ENCODE data around the gene NLGN2.

Gene NLGN2

GRCh38 chr17:7414837-7415236 is 7.2 kb downstream of the NLGN2 start:
- H3K27ac ChIP-seq (ENCODE audit: low read length, poor library complexity, severe bottlenecking): no peak overlapping the region
- no peak overlapping the region for H2BK15ac ChIP-seq (ENCODE audit: low read depth, poor library complexity, severe bottlenecking)
- no peak overlapping the region for H3K9ac ChIP-seq (ENCODE audit: low read length)
- peaks cover 16% of the 10 kb centered on the region for H3K79me1 ChIP-seq (replicated peaks; ENCODE audit: low read length, poor library complexity, severe bottlenecking)
- H3K4me3 ChIP-seq (ENCODE audit: insufficient read depth in 1 of 2, low read depth in 1 of 2, low read length in 2 of 2): no peak overlapping the region
- no peak overlapping the region for H3K23ac ChIP-seq (ENCODE audit: low read length in 2 of 2)
- no peak overlapping the region for H2AK5ac ChIP-seq (ENCODE audit: low read length, severe bottlenecking)
- H4K91ac ChIP-seq (ENCODE audit: low read length): no peak overlapping the region
- H2AFZ ChIP-seq (ENCODE audit: low read depth, low read length): no peak overlapping the region
- no peak for DNase-seq
- no peak overlapping the region for H3K4me2 ChIP-seq (ENCODE audit: low read length, poor library complexity, severe bottlenecking)
- H3K4me1 ChIP-seq (ENCODE audit: control insufficient read depth, insufficient read depth, low read depth, low read length): peaks cover 8% of the 10 kb centered on the region
- no peak overlapping the region for H4K8ac ChIP-seq (ENCODE audit: low read length)
- peaks cover 39 to 71% of the 10 kb centered on the region in 2 experiments for H3K36me3 ChIP-seq (ENCODE audit: control insufficient read depth in 1 of 2, insufficient read depth in 2 of 2, low read depth in 1 of 2, low read length in 2 of 2)
- 90% methylated on average over 14 of the region's 14 CpGs for WGBS
- no peaks in the 10 kb centered on the region for H3K27me3 ChIP-seq (ENCODE audit: control insufficient read depth in 1 of 2, insufficient read depth in 1 of 2, low read length in 2 of 2)
- H3K14ac ChIP-seq (ENCODE audit: low read length in 2 of 2): no peak overlapping the region
- H3K9me3 ChIP-seq (ENCODE audit: control insufficient read depth, low read length): no peaks in the 10 kb centered on the region
- H3K18ac ChIP-seq (ENCODE audit: low read depth in 1 of 2, low read length in 2 of 2): no peak overlapping the region
- H2BK5ac ChIP-seq (ENCODE audit: low read depth, low read length, poor library complexity, severe bottlenecking): no peak overlapping the region
- H2BK120ac ChIP-seq (ENCODE audit: low read depth, low read length): no peak overlapping the region
- no peak overlapping the region for H2BK12ac ChIP-seq (ENCODE audit: low read length in 2 of 2)
- no peak overlapping the region for H3K4ac ChIP-seq (ENCODE audit: low read depth in 1 of 2, low read length in 2 of 2)

GRCh38 chr17:7415784-7416183 is 8.1 kb downstream of the NLGN2 start:
- Histone ChIP-seq H3K9me3 (ENCODE audit: control insufficient read depth, low read length) (no peaks in the 10 kb centered on the region), H4K8ac (ENCODE audit: low read length) (no peak overlapping the region), H2AK5ac (ENCODE audit: low read length, severe bottlenecking) (no peak overlapping the region), H3K79me1 (replicated peaks; ENCODE audit: low read length, poor library complexity, severe bottlenecking) (peaks cover 11% of the 10 kb centered on the region), H3K4me1 (ENCODE audit: control insufficient read depth, insufficient read depth, low read depth, low read length) (peaks cover 8% of the 10 kb centered on the region), H2BK15ac (ENCODE audit: low read depth, poor library complexity, severe bottlenecking) (no peak overlapping the region), H3K4me3 (ENCODE audit: insufficient read depth in 1 of 2, low read depth in 1 of 2, low read length in 2 of 2) (no peak overlapping the region), H3K27me3 (ENCODE audit: control insufficient read depth in 1 of 2, insufficient read depth in 1 of 2, low read length in 2 of 2) (no peaks in the 10 kb centered on the region), H3K14ac (ENCODE audit: low read length in 2 of 2) (no peak overlapping the region), H3K18ac (ENCODE audit: low read depth in 1 of 2, low read length in 2 of 2) (no peak overlapping the region), H4K91ac (ENCODE audit: low read length) (no peak overlapping the region), H3K4me2 (ENCODE audit: low read length, poor library complexity, severe bottlenecking) (no peak overlapping the region), H3K9ac (ENCODE audit: low read length) (no peak overlapping the region), H2BK12ac (ENCODE audit: low read length in 2 of 2) (no peak overlapping the region), H2BK120ac (ENCODE audit: low read depth, low read length) (no peak overlapping the region), H3K36me3 (ENCODE audit: control insufficient read depth in 1 of 2, insufficient read depth in 2 of 2, low read depth in 1 of 2, low read length in 2 of 2) (peaks cover 30 to 61% of the 10 kb centered on the region in 2 experiments), H2BK5ac (ENCODE audit: low read depth, low read length, poor library complexity, severe bottlenecking) (no peak overlapping the region), H3K23ac (ENCODE audit: low read length in 2 of 2) (no peak overlapping the region), H3K4ac (ENCODE audit: low read depth in 1 of 2, low read length in 2 of 2) (no peak overlapping the region), H3K27ac (ENCODE audit: low read length, poor library complexity, severe bottlenecking) (no peak overlapping the region), H2AFZ (ENCODE audit: low read depth, low read length) (no peak overlapping the region)
- DNase-seq: no peak
- 94% methylated on average over 23 of the region's 23 CpGs for WGBS

- H3K4me1 ChIP-seq (ENCODE audit: control insufficient read depth, insufficient read depth, low read depth, low read length): peaks cover 8% of the 10 kb centered on the region
- H4K91ac ChIP-seq (ENCODE audit: low read length): no peak overlapping the region
- no peak overlapping the region for H2BK120ac ChIP-seq (ENCODE audit: low read depth, low read length)
- no peak overlapping the region for H3K23ac ChIP-seq (ENCODE audit: low read length in 2 of 2)
- H3K9me3 ChIP-seq (ENCODE audit: control insufficient read depth, low read length): no peaks in the 10 kb centered on the region
- H2AFZ ChIP-seq (ENCODE audit: low read depth, low read length): no peak overlapping the region
- H2BK5ac ChIP-seq (ENCODE audit: low read depth, low read length, poor library complexity, severe bottlenecking): no peak overlapping the region
- H3K18ac ChIP-seq (ENCODE audit: low read depth in 1 of 2, low read length in 2 of 2): no peak overlapping the region
- no peak overlapping the region for H3K14ac ChIP-seq (ENCODE audit: low read length in 2 of 2)
- no peak overlapping the region for H4K8ac ChIP-seq (ENCODE audit: low read length)
- H3K9ac ChIP-seq (ENCODE audit: low read length): no peak overlapping the region
- H3K4me3 ChIP-seq (ENCODE audit: insufficient read depth in 1 of 2, low read depth in 1 of 2, low read length in 2 of 2): no peak overlapping the region
- peaks cover 8% of the 10 kb centered on the region for H3K79me1 ChIP-seq (replicated peaks; ENCODE audit: low read length, poor library complexity, severe bottlenecking)
- no peak overlapping the region for H2BK12ac ChIP-seq (ENCODE audit: low read length in 2 of 2)
- H3K36me3 ChIP-seq (ENCODE audit: control insufficient read depth in 1 of 2, insufficient read depth in 2 of 2, low read depth in 1 of 2, low read length in 2 of 2): peaks cover 24 to 56% of the 10 kb centered on the region in 2 experiments
- H2AK5ac ChIP-seq (ENCODE audit: low read length, severe bottlenecking): no peak overlapping the region
- no peak for DNase-seq
- H3K27ac ChIP-seq (ENCODE audit: low read length, poor library complexity, severe bottlenecking): no peak overlapping the region
- H3K4me2 ChIP-seq (ENCODE audit: low read length, poor library complexity, severe bottlenecking): no peak overlapping the region
- no peak overlapping the region for H3K4ac ChIP-seq (ENCODE audit: low read depth in 1 of 2, low read length in 2 of 2)
- 84% methylated on average over 4 of the region's 6 CpGs for WGBS
- H2BK15ac ChIP-seq (ENCODE audit: low read depth, poor library complexity, severe bottlenecking): no peak overlapping the region
- H3K27me3 ChIP-seq (ENCODE audit: control insufficient read depth in 1 of 2, insufficient read depth in 1 of 2, low read length in 2 of 2): no peaks in the 10 kb centered on the region
Measured at GRCh38 chr17:7416323-7416722, 8.7 kb downstream of the NLGN2 start.

GRCh38 chr17:7417056-7417655 is 9.5 kb downstream of the NLGN2 start:
- Histone ChIP-seq H3K4ac (ENCODE audit: low read depth in 1 of 2, low read length in 2 of 2) (no peak overlapping the region), H3K14ac (ENCODE audit: low read length in 2 of 2) (no peak overlapping the region), H3K9ac (ENCODE audit: low read length) (no peak overlapping the region), H3K27me3 (ENCODE audit: control insufficient read depth in 1 of 2, insufficient read depth in 1 of 2, low read length in 2 of 2) (no peaks in the 10 kb centered on the region), H3K23ac (ENCODE audit: low read length in 2 of 2) (no peak overlapping the region), H3K4me2 (ENCODE audit: low read length, poor library complexity, severe bottlenecking) (no peak overlapping the region), H2BK12ac (ENCODE audit: low read length in 2 of 2) (no peak overlapping the region), H3K36me3 (ENCODE audit: control insufficient read depth in 1 of 2, insufficient read depth in 2 of 2, low read depth in 1 of 2, low read length in 2 of 2) (peaks cover 24 to 54% of the 10 kb centered on the region in 2 experiments), H2BK15ac (ENCODE audit: low read depth, poor library complexity, severe bottlenecking) (no peak overlapping the region), H2AFZ (ENCODE audit: low read depth, low read length) (no peak overlapping the region), H4K8ac (ENCODE audit: low read length) (no peak overlapping the region), H2BK120ac (ENCODE audit: low read depth, low read length) (no peak overlapping the region), H3K9me3 (ENCODE audit: control insufficient read depth, low read length) (no peaks in the 10 kb centered on the region), H3K4me1 (ENCODE audit: control insufficient read depth, insufficient read depth, low read depth, low read length) (peaks cover 8% of the 10 kb centered on the region), H3K4me3 (ENCODE audit: insufficient read depth in 1 of 2, low read depth in 1 of 2, low read length in 2 of 2) (no peak overlapping the region), H4K91ac (ENCODE audit: low read length) (no peak overlapping the region), H3K18ac (ENCODE audit: low read depth in 1 of 2, low read length in 2 of 2) (no peak overlapping the region), H2BK5ac (ENCODE audit: low read depth, low read length, poor library complexity, severe bottlenecking) (no peak overlapping the region), H2AK5ac (ENCODE audit: low read length, severe bottlenecking) (no peak overlapping the region), H3K27ac (ENCODE audit: low read length, poor library complexity, severe bottlenecking) (no peak overlapping the region), H3K79me1 (replicated peaks; ENCODE audit: low read length, poor library complexity, severe bottlenecking) (peaks cover 8% of the 10 kb centered on the region)
- over 99% methylated on average over 30 of the region's 54 CpGs for WGBS
- DNase-seq: no peak
